ENCODE data around the gene HINFP. TPM values are rescaled to one million over a fixed set of nuclear protein-coding genes. Genes with fewer than 3 reads are reported as not detected.
"Not testable (repeated sequence)": the region's sequence is repeated elsewhere in the genome, so short reads cannot be mapped to it uniquely, and the experiment has no call there.

The HINFP gene
- total RNA-seq, 1 donor from 2014 or later = 13.3 TPM

DNA sequence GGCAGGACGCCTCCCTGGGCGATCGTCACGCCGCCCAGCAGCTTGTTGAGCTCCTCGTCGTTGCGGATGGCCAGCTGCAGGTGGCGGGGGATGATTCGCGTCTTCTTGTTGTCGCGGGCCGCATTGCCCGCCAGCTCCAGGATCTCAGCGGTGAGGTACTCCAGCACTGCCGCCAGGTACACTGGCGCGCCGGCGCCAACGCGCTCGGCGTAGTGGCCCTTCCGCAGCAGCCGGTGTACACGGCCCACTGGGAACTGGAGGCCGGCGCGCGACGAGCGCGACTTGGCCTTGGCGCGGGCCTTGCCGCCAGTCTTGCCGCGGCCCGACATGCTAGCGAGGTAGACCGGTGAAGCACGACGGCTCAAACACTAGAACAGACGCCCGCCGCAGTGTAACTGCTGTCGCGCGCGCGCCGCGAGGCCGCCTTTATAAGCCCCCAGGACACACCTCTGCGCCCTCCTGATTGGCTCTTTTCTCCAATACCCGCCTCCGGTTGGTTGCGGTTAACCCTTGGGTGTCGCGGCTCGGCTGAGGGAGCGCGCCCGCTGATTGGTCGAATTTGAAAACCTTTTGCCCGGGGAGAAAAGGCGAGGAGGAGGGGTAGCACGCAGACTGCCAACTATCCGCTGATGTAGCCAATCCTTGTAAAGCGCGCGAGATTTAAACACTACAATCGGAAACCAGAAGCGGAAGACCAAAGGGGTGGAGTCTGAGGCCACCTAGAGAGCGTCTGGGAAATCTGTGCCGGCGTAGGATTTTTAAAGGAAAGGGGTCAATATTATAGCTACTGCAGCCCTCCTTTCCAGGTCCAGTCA lies 26.1 kb upstream of the HINFP start:
- ATAC-seq (ENCODE audit: poor library complexity) = peak; percentile 97

GRCh38 chr11:119099711-119100110 lies 21.7 kb upstream of the HINFP start:
- ATAC-seq (ENCODE audit: poor library complexity) (no peak), DNase-seq (no peak)
- intact Hi-C loops (cut with DNase I) = no loop called here

More for the DNA sequence above, 26.1 kb upstream of the HINFP start:
- intact Hi-C loops (cut with DNase I) = loop anchor here (2.0 kb wide), 1 partner anchor 102 kb away; no protein-coding TSS in a partner anchor
- peak; percentile 98 for DNase-seq

GRCh38 chr11:119100246-119100970 lies 21.0 kb upstream of the HINFP start:
- no peak for ATAC-seq (ENCODE audit: poor library complexity)
- intact Hi-C loops (cut with DNase I) = no loop called here
- no peak for DNase-seq

DNA sequence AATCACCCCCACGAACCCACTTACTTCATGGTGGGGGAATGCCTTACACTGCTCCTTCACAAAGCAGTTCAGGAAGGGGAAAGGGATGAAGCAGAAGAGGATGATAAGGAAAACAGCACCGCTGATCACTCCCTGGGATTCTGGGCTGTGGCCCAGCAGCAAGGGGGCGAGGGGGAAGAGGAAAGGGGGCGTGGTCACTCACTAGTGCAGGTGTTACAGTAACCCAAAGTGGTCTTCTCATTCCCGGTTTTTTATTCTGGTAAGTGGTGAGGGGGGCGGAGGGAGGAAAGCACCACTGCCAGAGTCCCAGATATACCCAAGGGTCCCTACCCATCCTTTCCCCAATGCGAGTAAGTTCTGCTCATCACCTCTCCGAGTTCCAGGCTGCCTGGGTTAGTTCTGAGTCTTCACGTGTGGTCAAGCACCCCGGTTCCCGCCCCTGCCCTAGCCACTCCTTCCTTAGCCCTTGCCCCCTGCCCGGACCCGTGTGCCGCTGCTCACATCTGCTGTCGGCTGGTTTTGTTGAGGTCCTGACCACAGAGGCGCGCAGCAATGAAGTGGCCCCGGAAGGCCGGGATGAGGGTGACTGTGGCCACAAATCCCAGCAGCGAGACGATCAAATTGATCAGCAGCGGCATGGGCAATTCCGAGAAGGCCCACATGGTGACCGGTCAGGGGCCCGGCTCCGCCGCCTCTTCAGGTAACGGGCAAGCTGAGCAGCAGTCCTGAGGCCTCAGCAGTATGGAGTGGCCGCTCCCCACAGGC lies 20.2 kb upstream of the HINFP start:
- ATAC-seq (ENCODE audit: poor library complexity) (peak; percentile 2), DNase-seq (no peak)
- intact Hi-C loops (cut with DNase I) = no loop called here

GRCh38 chr11:119101759-119102423 lies 19.5 kb upstream of the HINFP start, which contains the start of gene DPAGT1:
Gene DPAGT1, minus strand, starts transcription at chr11:119101853. Its CDS starts 198 bp downstream, at chr11:119101655.
- ATAC-seq (ENCODE audit: poor library complexity) = peak; percentile 96
- intact Hi-C loops (cut with DNase I) = no loop called here
- DNase-seq = peak; percentile 91

GRCh38 chr11:119103161-119103664 lies 18.2 kb upstream of the HINFP start:
- intact Hi-C loops (cut with DNase I); DNase-seq; ATAC-seq (ENCODE audit: poor library complexity): not testable (repeated sequence)

DNA sequence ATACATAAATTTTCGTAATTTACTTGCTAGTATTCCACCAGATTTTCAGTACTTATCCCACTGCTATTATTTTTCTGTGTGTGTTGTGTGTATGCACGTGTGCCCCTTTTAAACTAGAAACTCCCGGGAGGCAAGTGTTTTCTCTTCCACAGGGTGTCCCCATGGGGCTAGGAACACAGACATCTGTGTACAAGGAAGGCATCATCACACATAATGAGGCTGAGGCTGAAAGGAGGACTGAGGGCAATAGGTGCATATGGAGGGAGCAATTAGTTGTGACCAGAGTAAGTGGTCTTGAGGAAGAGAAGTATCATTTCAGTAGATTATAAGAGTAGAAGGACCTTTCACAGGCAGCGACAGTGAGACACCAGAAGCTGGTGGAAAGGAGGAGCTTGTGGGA lies 17.6 kb upstream of the HINFP start:
- DNase-seq = no peak
- no peak for ATAC-seq (ENCODE audit: poor library complexity)
- intact Hi-C loops (cut with DNase I) = no loop called here

DNA sequence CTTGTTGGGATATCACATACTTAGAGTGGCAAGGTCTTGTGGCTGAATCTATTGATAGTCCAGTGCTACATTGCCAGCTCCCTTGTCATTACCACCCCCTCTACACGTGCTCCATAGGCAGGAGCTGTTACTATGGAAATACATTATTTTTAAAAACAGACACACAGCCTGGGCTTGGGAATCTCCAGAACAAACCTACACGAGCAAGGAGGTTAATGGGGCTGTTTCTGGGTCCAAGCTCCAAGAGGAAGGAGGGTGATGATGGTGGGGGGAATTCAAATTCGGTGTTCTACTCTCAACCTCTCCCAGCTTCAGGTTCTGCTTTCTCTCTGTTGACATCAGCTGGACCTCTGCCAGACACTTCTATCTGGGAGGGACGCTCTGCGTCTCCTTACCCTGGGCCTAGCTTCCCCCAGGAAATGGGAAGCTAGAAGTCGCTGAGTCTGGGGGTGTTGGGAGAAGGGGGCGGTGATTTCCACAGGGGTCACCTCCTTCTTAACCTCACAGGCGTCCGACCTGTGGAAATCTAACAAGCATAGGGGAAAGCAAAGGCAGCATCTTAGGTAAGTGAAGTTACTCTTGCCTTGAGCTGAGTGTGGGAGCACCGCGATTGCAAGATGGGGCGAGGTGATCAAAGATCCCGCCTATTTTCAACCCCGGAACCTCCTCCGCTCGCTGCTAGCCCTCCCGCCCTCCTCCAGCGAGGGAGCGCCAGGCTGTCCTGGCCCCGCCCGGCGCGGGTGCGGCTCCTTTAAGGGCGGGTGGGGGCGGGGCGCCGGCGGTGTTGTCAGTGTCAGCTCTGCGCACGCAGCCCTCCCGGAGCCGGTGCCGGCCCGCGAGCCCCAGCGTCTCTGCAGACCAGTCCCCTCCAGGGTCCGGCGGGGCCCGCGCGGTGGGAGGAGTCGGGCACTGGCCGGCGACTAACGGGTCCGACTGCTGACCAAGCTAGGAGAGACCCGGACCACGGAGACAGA lies 14.5 kb upstream of the HINFP start, which contains the start of gene C2CD2L:
Gene C2CD2L, plus strand, starts transcription at position 781 of the 974 bp plus-strand sequence. CDS start 398 bp downstream, outside the sequence.
- ATAC-seq (ENCODE audit: poor library complexity) (peak; percentile 95), DNase-seq (peak; percentile 95)
- intact Hi-C loops (cut with DNase I) = no loop called here

- no peak for DNase-seq
- peak; percentile 36 for ATAC-seq (ENCODE audit: poor library complexity)
- intact Hi-C loops (cut with DNase I) = no loop called here
Observed at GRCh38 chr11:119107538-119108145, 13.7 kb upstream of the HINFP start.

- intact Hi-C loops (cut with DNase I) = no loop called here
- DNase-seq = no peak
- ATAC-seq (ENCODE audit: poor library complexity) = no peak
Observed at GRCh38 chr11:119108146-119108856, 13.1 kb upstream of the HINFP start.

DNA sequence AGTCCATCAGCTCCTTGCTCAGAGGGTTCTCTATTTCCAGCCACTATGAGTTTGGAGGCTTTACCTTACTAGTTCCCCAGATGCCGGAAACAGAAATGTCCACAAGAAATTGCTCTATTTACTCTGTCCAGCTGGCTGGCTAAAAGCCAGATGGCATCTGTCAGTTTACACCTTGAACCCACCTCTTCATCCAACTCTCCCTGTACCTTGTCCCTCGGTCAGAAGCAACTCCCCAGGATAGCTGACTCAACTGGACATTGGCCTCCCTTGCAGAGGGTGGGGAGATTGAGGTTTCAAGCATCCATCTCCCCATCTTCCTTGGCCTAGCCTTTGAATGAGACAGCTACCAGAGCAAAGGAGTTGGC lies 12.5 kb upstream of the HINFP start:
- ATAC-seq (ENCODE audit: poor library complexity) (no peak), DNase-seq (no peak)
- intact Hi-C loops (cut with DNase I) = no loop called here

GRCh38 chr11:119109843-119110242 lies 11.5 kb upstream of the HINFP start:
- no peak for ATAC-seq (ENCODE audit: poor library complexity)
- intact Hi-C loops (cut with DNase I) = no loop called here
- no peak for DNase-seq

GRCh38 chr11:119110439-119110838 lies 10.9 kb upstream of the HINFP start:
- ATAC-seq (ENCODE audit: poor library complexity) = no peak
- intact Hi-C loops (cut with DNase I) = no loop called here
- DNase-seq = no peak

GRCh38 chr11:119111361-119111925 lies 9.9 kb upstream of the HINFP start:
- intact Hi-C loops (cut with DNase I) = no loop called here
- no peak for DNase-seq
- no peak for ATAC-seq (ENCODE audit: poor library complexity)

GRCh38 chr11:119112314-119113020 lies 8.9 kb upstream of the HINFP start:
- ATAC-seq (ENCODE audit: poor library complexity) = no peak
- no peak for DNase-seq
- intact Hi-C loops (cut with DNase I) = no loop called here

Data from Right ventricle myocardium superior (tissue), 1 donor.